Stimulated activated CD4-positive, alpha-beta T cell treated with anti-CD3 and anti-CD28 coated beads, TNF-alpha, amount 100 ng/mL, for 1 hour (primary cell): ENCODE measurements around the gene SSX2.
"Not testable (repeated sequence)": the region's sequence is repeated elsewhere in the genome, so short reads cannot be mapped to it uniquely, and the experiment has no call there.

Experiments used
- DNase-seq, 3 donors: peaks; one replicate each; pipeline ENCODE4 v3.0.0-alpha.2; 2020; ENCODE audit warnings: low read depth in 3 of 3, low spot score in 1 of 3

Gene SSX2, protein sequence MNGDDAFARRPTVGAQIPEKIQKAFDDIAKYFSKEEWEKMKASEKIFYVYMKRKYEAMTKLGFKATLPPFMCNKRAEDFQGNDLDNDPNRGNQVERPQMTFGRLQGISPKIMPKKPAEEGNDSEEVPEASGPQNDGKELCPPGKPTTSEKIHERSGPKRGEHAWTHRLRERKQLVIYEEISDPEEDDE

DNA sequence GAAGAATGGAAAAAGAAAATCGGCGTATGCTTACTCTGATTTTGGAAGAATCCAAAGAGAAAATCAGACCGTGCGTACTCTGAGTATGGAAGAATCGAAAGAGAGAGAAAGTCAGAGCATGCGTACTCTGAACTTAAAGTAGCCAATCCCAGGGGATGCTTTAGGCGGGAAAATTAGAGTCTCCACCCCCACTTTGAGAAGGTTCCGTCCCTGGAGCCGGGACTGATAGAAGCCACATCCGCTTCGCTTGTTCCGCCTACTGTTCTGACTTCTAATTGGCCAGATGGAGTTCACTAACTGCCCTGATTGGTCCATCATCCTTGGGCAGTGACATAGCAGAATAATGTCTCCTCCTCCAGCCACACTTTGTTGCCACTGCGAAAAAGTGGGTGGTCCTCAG lies at the start of gene SSX2:
TSS of gene SSX2 (minus strand) at position 101 of the 400 bp plus-strand sequence. CDS start 1,429 bp downstream, outside the sequence.
- not testable (repeated sequence) for DNase-seq

DNA sequence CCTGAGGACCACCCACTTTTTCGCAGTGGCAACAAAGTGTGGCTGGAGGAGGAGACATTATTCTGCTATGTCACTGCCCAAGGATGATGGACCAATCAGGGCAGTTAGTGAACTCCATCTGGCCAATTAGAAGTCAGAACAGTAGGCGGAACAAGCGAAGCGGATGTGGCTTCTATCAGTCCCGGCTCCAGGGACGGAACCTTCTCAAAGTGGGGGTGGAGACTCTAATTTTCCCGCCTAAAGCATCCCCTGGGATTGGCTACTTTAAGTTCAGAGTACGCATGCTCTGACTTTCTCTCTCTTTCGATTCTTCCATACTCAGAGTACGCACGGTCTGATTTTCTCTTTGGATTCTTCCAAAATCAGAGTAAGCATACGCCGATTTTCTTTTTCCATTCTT lies 44.0 kb upstream of the SSX2 start, which contains the start of gene SSX2B:
TSS of gene SSX2B (plus strand) at position 301 of the 400 bp plus-strand sequence. CDS start 1,429 bp downstream, outside the sequence.
- DNase-seq = not testable (repeated sequence)

GRCh38 chrX:52692034-52692433 lies 14.9 kb downstream of the SSX2 start:
- DNase-seq = not testable (repeated sequence)

DNA sequence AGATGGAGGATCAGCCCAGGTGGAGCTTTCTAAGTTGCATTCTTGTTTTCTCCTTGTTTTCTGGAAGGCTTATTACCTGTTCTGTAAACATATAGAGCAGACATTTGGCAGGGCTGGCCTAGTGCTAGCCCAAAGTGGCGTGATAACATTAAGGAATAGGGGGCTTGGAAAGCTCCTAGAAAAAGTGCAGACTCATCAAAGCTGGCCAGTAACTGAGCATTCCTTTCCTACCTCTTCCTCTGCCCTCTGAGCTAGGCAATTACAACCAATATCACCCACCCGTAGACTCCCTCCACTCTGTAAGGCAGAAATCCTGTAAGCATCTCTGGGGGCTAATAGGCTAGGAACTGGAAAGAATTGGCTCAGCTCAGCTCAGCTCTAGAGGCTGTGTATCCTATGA lies 44.8 kb downstream of the SSX2 start:
- not testable (repeated sequence) for DNase-seq

- not testable (repeated sequence) for DNase-seq
These were observed 51.5 kb downstream of the SSX2 start for GRCh38 chrX:52655475-52655874.

GRCh38 chrX:52654800-52655199 lies 52.2 kb downstream of the SSX2 start, which contains the start of gene SSX7:
Gene SSX7 (minus strand): TSS chrX:52654900. CDS start chrX:52653472, 1,428 bp downstream.
- not testable (repeated sequence) for DNase-seq

DNA sequence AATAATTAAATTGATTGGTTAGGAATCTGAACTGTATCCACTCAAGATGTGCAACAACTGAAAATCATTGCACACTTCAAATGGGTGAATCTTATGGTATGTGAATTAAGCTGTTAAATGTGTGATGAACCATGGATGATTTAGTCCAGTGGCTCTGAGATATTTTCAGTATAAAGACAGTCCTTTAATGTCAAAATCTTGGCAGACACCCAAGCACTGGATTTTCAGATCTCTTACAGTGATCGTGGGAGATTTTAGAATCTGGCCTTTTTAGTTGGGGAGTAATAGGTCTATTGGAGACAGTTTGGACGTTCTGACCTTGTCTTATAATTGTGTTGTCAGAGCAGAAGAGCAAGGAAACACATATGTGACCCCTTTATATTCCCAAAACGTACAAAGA lies 56.3 kb downstream of the SSX2 start:
- not testable (repeated sequence) for DNase-seq

DNA sequence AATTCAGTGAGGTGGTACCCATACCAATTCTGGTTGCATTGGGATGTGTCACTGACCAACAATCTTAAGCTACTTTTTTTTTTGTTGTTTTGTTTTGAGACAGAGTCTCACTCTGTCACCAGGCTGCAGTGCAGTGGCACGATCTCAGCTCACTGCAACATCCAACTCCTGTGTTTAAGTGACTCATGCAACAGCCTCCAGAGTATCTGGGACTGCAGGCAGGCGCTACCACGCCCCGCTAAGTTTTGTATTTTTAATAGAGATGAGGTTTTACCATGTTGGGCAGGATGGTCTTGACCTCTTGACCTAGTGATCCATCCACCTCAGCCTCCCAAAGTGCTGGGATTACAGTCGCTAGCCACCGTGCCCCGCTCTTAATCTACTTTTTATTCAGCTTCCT lies 58.0 kb downstream of the SSX2 start:
- DNase-seq = not testable (repeated sequence)
